CD14-positive monocyte (primary cell): ENCODE results near the gene CCDC107. TPM values are rescaled to one million over a fixed set of nuclear protein-coding genes. Genes with fewer than 3 reads are reported as not detected.

ENCODE experiments used
- DNase-seq, 3 donors: peaks; one replicate each; pipeline ENCODE4 v3.0.0-alpha.2; 2011 to 2022
- H2AFZ ChIP-seq: 2 replicates; pipeline ENCODE4 v1.6.0; 2012; ENCODE audit warnings: mild to moderate bottlenecking, low read depth, low read length, inconsistent platforms; ENCODE audit not compliant: insufficient read depth, poor library complexity, severe bottlenecking
- H3K27ac ChIP-seq, 2 donors: 1 replicate in 1 of 2; 2 replicates in 1 of 2; pipeline ENCODE4 v1.5.1; 2012 to 2013; ENCODE audit warnings: low read length in 2 of 2, control low read depth in 1 of 2, inconsistent platforms in 1 of 2, low read depth in 1 of 2, mild to moderate bottlenecking in 1 of 2
- H3K27me3 ChIP-seq, 2 donors: one replicate each; pipeline versions ENCODE4 v1.6.0 to v1.6.1; 2011 to 2013; ENCODE audit warnings: low read length in 2 of 2; ENCODE audit not compliant: control insufficient read depth in 2 of 2, insufficient read depth in 2 of 2
- H3K36me3 ChIP-seq, 2 donors: replicated peaks in 1 of 2; 1 replicate in 1 of 2; 2 replicates in 1 of 2; pipeline versions ENCODE4 v1.5.1 to v1.6.1; 2012 to 2013; ENCODE audit warnings: low read length in 2 of 2, control low read depth in 1 of 2, inconsistent platforms in 1 of 2, mild to moderate bottlenecking in 1 of 2; ENCODE audit not compliant: insufficient read depth in 2 of 2, control insufficient read depth in 1 of 2
- H3K4me1 ChIP-seq, 2 donors: 1 replicate in 1 of 2; 2 replicates in 1 of 2; pipeline versions ENCODE4 v1.5.1 to v1.6.1; 2012 to 2013; ENCODE audit warnings: low read length in 2 of 2, control low read depth in 1 of 2, inconsistent platforms in 1 of 2, mild to moderate bottlenecking in 1 of 2, moderate library complexity in 1 of 2; ENCODE audit not compliant: insufficient read depth in 2 of 2, control insufficient read depth in 1 of 2
- H3K4me2 ChIP-seq: replicated peaks from 2 replicates; pipeline ENCODE3; 2012; ENCODE audit warnings: low read length, moderate library complexity, mild to moderate bottlenecking; ENCODE audit not compliant: poor library complexity, severe bottlenecking; ENCODE audit errors: extremely low read depth
- H3K4me3 ChIP-seq, 3 experiments: fragments of 200-600 bp in 1 of 3; sonication (generic) in 1 of 3; replicated peaks in 1 of 3; 1 replicate in 2 of 3; 2 replicates in 1 of 3; pipeline ENCODE4 v1.5.1; 2011 to 2013; ENCODE audit warnings: low read length in 3 of 3, mild to moderate bottlenecking in 3 of 3, control low read depth in 2 of 3, low read depth in 2 of 3, inconsistent platforms in 1 of 3, moderate library complexity in 1 of 3
- H3K79me2 ChIP-seq: 2 replicates; pipeline ENCODE4 v1.6.0; 2012; ENCODE audit warnings: mild to moderate bottlenecking, control low read depth, inconsistent platforms, low read length, moderate library complexity; ENCODE audit not compliant: insufficient read depth
- H3K9ac ChIP-seq: 2 replicates; pipeline ENCODE4 v1.6.0; 2017; ENCODE audit warnings: low read length, mild to moderate bottlenecking; ENCODE audit not compliant: insufficient read depth, poor library complexity, severe bottlenecking
- H3K9me3 ChIP-seq, 2 donors: replicated peaks in 1 of 2; 1 replicate in 1 of 2; 2 replicates in 1 of 2; pipeline versions ENCODE4 v1.5.1 to v1.6.1; 2012 to 2013; ENCODE audit warnings: low read length in 2 of 2, control low read depth in 1 of 2; ENCODE audit not compliant: control insufficient read depth in 1 of 2, insufficient read depth in 1 of 2
- H4K20me1 ChIP-seq: 2 replicates; pipeline ENCODE4 v1.6.0; 2012; ENCODE audit warnings: mild to moderate bottlenecking, low read length, control low read depth, moderate library complexity; ENCODE audit not compliant: insufficient read depth
- H3K27ac Mint-ChIP-seq, 7 donors: one replicate each; pipeline ENCODE4 v1.8.0; 2020; ENCODE audit warnings: mild to moderate bottlenecking in 7 of 7, mixed read lengths in 7 of 7, moderate library complexity in 6 of 7, inconsistent platforms in 2 of 7
- H3K27me3 Mint-ChIP-seq, 3 donors: one replicate each; pipeline ENCODE4 v1.8.0; 2021 to 2022; ENCODE audit warnings: low read depth in 3 of 3, mild to moderate bottlenecking in 3 of 3, mixed read lengths in 3 of 3, moderate library complexity in 3 of 3, inconsistent platforms in 1 of 3
- H3K36me3 Mint-ChIP-seq, 2 donors: one replicate each; pipeline ENCODE4 v1.8.0; 2020; ENCODE audit warnings: mixed read lengths in 2 of 2, inconsistent platforms in 1 of 2, mild to moderate bottlenecking in 1 of 2
- H3K4me1 Mint-ChIP-seq: one replicate; pipeline ENCODE4 v1.8.0; 2020; ENCODE audit warnings: mild to moderate bottlenecking, mixed read lengths
- H3K4me3 Mint-ChIP-seq, 2 donors: one replicate each; pipeline ENCODE4 v1.8.0; 2020; ENCODE audit warnings: mild to moderate bottlenecking in 2 of 2, mixed read lengths in 2 of 2, moderate library complexity in 1 of 2
- H3K9me3 Mint-ChIP-seq, 7 donors: one replicate each; pipeline ENCODE4 v1.8.0; 2020 to 2022; ENCODE audit warnings: mixed read lengths in 7 of 7, mild to moderate bottlenecking in 6 of 7, moderate library complexity in 6 of 7, inconsistent platforms in 2 of 7
- CTCF ChIP-seq: fragments of 200-600 bp; IDR thresholded peaks from one replicate; pipeline ENCODE4 v1.8.0; 2022; ENCODE audit warnings: antibody characterized with exemption, mild to moderate bottlenecking
- WGBS: methylation state at CpG from one replicate; pipeline ENCODE4 v1.1.5; 2013; ENCODE audit warnings: missing lambda C conversion rate; ENCODE audit not compliant: insufficient coverage; 5-methylcytosine and 5-hydroxymethylcytosine counted together
- intact Hi-C, 2 donors: fragments of 100-400 bp; cut with micrococcal nuclease; formaldehyde crosslinking; loops; one replicate each; pipeline versions ENCODE4 v1.15.0 to v1.15.1; 2023
- polyA plus RNA-seq, 3 donors: library from polyadenylated mRNA; depleted of rRNA in 1 of 3; unstranded in 2 of 3; stranded (reverse) in 1 of 3; fragments of 300-500 nt in 2 of 3; fragments of >200 nt in 1 of 3; fragmentation: Illumina TruSeq in 2 of 3; gene quantifications; 1 replicate in 2 of 3; 2 replicates in 1 of 3; pipeline ENCODE4 v1.2.3, GENCODE V29; 2012 to 2021

Gene CCDC107
- polyA plus RNA-seq, 3 donors = 17.2 to 32.6 (median 23.2) TPM

- peak overlapping the region in 1 of 2 donors; percentile 5 for H3K27ac ChIP-seq
- peak overlapping the region in 4 of 7 donors; percentile 7 to 54 (median 21) for H3K27ac Mint-ChIP-seq
Measured at GRCh38 chr9:35706951-35707350, 48.9 kb downstream of the CCDC107 start.

GRCh38 chr9:35708146-35708545 is 50.1 kb downstream of the CCDC107 start:
- DNase-seq = no peak
- Histone ChIP-seq H3K4me2 (no peak overlapping the region), H3K36me3 (peaks cover 96 to 99% of the 10 kb centered on the region in 2 donors), H4K20me1 (peaks cover 97% of the 10 kb centered on the region), H3K27me3 (no peaks in the 10 kb centered on the region), H2AFZ (no peak overlapping the region), H3K9me3 (no peaks in the 10 kb centered on the region), H3K4me3 (no peak overlapping the region), H3K4me1 (no peaks in the 10 kb centered on the region), H3K79me2 (no peaks in the 10 kb centered on the region), H3K9ac (no peak overlapping the region), H3K27ac (no peak overlapping the region)
- H3K4me3 Mint-ChIP-seq = no peak overlapping the region
- H3K27ac Mint-ChIP-seq = no peak overlapping the region
- peaks cover 0 to 90% of the 10 kb centered on the region in 2 donors for H3K36me3 Mint-ChIP-seq
- H3K9me3 Mint-ChIP-seq = no peaks in the 10 kb centered on the region
- WGBS = 100% methylated on average over 4 of the region's 4 CpGs
- peaks cover 0 to 2% (median 0%) of the 10 kb centered on the region in 3 donors for H3K27me3 Mint-ChIP-seq
- intact Hi-C loops = no loop called here
- TF ChIP-seq CTCF = no peak
- no peaks in the 10 kb centered on the region for H3K4me1 Mint-ChIP-seq

More at GRCh38 chr9:35706951-35707350, 48.9 kb downstream of the CCDC107 start:
- no peak overlapping the region for H3K4me3 ChIP-seq
- Mint-ChIP-seq H3K27me3 (no peaks in the 10 kb centered on the region), H3K9me3 (peaks cover 0 to 2% (median 0%) of the 10 kb centered on the region in 7 donors), H3K4me1 (no peaks in the 10 kb centered on the region), H3K36me3 (peaks cover 0 to 87% of the 10 kb centered on the region in 2 donors), H3K4me3 (no peak overlapping the region)
- DNase-seq = no peak
- no peaks in the 10 kb centered on the region for H3K79me2 ChIP-seq
- intact Hi-C loops = no loop called here
- TF ChIP-seq CTCF = no peak
- no peak overlapping the region for H3K4me2 ChIP-seq
- no peaks in the 10 kb centered on the region for H3K9me3 ChIP-seq
- WGBS = 100% methylated on average over 1 of the region's 10 CpGs
- H2AFZ ChIP-seq = no peak overlapping the region
- H3K9ac ChIP-seq = no peak overlapping the region
- no peaks in the 10 kb centered on the region for H3K4me1 ChIP-seq
- no peaks in the 10 kb centered on the region for H3K27me3 ChIP-seq
- H4K20me1 ChIP-seq = peaks cover 97% of the 10 kb centered on the region
- peaks cover 94 to 99% of the 10 kb centered on the region in 2 donors for H3K36me3 ChIP-seq
